Omental fat pad (tissue), 4 donors: ENCODE measurements around the gene PPP1R9A. TPM values are rescaled to one million over a fixed set of nuclear protein-coding genes. Genes with fewer than 3 reads are reported as not detected.
"Not testable (repeated sequence)": the region's sequence is repeated elsewhere in the genome, so short reads cannot be mapped to it uniquely, and the experiment has no call there.

Experiments used
- ATAC-seq: fragments of 150-250 bp; one replicate; pipeline ENCODE4 v1.9.1; 2016; ENCODE audit warnings: mild to moderate bottlenecking, moderate library complexity; ENCODE audit not compliant: low FRiP score
- DNase-seq: peaks from one replicate; pipeline ENCODE4 v3.0.0-alpha.2; 2019; ENCODE audit warnings: low spot score
- CTCF ChIP-seq, 3 donors: fragments of 450-650 bp; IDR thresholded peaks; one replicate each; pipeline ENCODE4 v1.5.1; 2016 to 2017; ENCODE audit warnings: antibody characterized with exemption in 3 of 3, mild to moderate bottlenecking in 3 of 3, moderate library complexity in 2 of 3
- total RNA-seq, 4 donors: library from RNA; depleted of rRNA; stranded (reverse); fragments of >200 nt; gene quantifications; one replicate each; pipeline ENCODE4 v1.1.0, GENCODE V29; 2016

PPP1R9A gene
- total RNA-seq, 4 donors from 2014 or later: 5.5 to 16.5 (median 9.6) TPM

DNA sequence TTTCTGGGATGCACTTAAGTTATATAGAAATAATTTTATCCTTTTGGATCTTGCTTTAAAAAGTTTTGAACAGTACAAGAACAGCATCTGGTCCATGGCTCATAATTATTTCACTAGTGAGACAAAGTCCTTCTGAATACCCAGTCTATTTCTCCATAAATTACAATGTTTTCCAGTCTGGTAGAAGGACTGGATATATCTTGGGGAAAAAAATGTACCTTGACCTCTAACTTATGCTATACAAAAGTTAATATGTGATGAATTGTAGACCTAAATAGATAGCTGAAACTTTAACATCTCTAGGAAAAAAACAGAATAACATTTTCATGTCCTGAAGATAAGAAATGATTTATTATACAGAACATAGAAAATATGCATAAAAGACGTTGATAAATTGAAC, 88.5 kb downstream of the PPP1R9A start:
- TF ChIP-seq CTCF (IDR thresholded peaks at IDR 0.05): no peak
- DNase-seq (no peak), ATAC-seq (no peak)

GRCh38 chr7:94996369-94996768, 89.0 kb downstream of the PPP1R9A start:
- no peak for ATAC-seq
- DNase-seq: no peak
- no peak for TF ChIP-seq CTCF (IDR thresholded peaks at IDR 0.05)

- no peak for ATAC-seq
- no peak for TF ChIP-seq CTCF (IDR thresholded peaks at IDR 0.05)
Measured at GRCh38 chr7:94997547-94997946, 90.2 kb downstream of the PPP1R9A start.

GRCh38 chr7:94998266-94999068, 91.1 kb downstream of the PPP1R9A start:
- ATAC-seq (no peak), DNase-seq (no peak)
- no peak for TF ChIP-seq CTCF (IDR thresholded peaks at IDR 0.05)

More at GRCh38 chr7:94997547-94997946, 90.2 kb downstream of the PPP1R9A start:
- DNase-seq: no peak

DNA sequence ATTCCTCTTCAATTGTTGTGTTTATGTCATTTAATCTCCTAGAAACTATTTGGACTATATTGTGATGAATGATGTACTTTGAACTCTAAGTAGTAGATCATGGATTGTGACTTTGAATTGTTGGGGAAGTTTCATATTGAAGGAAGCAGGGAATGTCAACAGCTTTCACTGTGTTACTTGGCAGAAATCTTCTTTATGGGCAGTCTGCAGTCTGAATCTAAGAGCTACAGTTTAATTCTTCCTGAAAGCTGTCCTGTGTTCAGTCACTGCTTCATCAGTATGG, 91.6 kb downstream of the PPP1R9A start:
- DNase-seq: no peak
- no peak for ATAC-seq
- no peak for TF ChIP-seq CTCF (IDR thresholded peaks at IDR 0.05)

DNA sequence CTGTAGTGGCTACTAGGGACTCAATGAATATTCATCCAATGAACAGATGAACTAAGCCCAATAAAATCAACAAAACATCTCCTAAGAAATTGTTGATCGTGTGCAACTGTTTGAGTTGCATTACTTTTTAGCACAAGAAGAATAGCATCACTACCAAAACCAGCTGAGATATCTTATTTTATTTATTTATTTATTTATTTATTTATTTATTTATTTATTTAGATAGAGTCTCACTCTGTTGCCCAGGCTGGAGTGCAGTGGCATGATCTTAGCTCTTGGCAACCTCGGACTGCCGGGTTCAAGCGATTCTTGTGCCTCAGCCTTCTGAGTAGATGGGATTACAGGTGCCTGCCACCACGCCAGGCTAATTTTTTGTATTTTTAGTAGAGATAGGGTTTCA, 92.2 kb downstream of the PPP1R9A start:
- ATAC-seq: not testable (repeated sequence)

DNA sequence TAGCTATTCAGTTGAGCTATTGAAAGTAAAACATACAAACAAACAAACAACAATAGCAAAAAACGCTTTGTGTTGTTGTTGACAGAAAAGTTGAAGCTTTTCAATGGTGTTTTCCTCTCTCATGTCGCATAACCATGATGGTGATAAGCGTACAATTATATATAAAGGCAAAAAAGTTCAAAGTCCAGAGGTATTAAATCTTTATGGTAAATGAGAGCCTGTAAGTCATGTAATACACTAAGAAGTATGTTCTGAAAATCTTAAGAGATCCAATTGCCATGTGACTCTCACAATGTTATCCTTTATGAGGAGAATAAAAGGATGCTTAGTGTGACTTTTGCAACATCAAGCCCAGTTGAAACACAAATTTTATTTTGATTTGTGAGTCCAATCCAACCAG, 93.9 kb downstream of the PPP1R9A start:
- no peak for ATAC-seq
- TF ChIP-seq CTCF (IDR thresholded peaks at IDR 0.05): no peak
- no peak for DNase-seq

More for the DNA sequence above, 92.2 kb downstream of the PPP1R9A start:
- DNase-seq: not testable (repeated sequence)
